DMS153 treated with DMSO at 0.1 percent for 48 hours (cell line): ENCODE measurements around the gene CXCL16.
"Not testable (repeated sequence)": the region's sequence is repeated elsewhere in the genome, so short reads cannot be mapped to it uniquely, and the experiment has no call there.

Experiments used
- DNase-seq: peaks from one replicate; lab custom pipeline; 2025; ENCODE audit not compliant: unreplicated experiment; lab: John Stamatoyannopoulos, UW

Gene CXCL16

DNA sequence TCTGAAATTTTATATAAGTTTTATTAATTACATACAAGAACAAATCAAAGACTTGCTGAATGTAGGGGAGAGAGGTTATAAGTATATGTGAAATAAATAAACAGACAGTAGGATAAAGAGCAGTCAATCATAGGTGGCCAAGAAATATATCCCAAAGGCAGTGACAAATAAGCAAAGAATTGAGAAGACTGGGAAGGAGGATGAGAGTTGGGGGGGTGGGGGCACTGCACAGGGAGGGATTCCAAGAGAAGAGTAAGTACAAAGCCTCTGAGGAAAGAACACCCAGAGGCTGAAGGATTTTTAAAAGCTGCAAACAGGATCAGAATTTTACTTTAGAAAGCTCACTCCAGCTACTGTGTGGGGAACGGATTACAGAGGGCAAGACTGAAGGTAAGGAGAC lies 38.6 kb downstream of the CXCL16 start:
- DNase-seq: no peak

DNA sequence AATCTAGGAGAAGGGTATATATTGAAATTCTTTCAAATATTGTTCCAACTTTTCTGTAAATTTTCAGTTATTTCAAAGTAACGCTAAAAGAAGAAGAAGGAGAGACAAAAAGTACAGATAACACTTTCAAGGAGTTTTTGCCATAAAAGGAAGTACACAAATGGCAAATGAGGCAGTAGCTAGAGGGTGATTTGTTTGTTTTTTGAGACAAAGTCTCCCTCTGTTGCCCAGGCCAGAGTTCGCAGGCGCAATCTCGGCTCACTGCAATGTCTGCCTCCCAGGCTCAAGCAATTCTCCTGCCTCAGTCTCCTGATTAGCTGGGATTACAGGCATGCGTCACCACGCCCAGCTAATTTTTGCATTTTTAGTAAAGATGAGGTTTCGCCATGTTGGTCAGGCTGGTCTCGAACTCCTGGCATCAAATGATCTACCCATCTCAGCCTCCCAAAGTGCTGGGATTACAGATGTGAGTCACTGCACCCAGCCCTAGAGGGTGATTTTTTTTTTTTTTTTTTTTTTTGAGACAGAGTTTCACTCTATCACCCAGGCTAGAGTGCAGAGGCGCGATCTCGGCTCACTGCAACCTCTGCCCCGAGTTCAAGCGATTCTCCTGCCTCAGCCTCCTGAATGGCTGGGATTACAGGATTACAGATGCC lies 40.2 kb downstream of the CXCL16 start:
- DNase-seq: not testable (repeated sequence)

DNA sequence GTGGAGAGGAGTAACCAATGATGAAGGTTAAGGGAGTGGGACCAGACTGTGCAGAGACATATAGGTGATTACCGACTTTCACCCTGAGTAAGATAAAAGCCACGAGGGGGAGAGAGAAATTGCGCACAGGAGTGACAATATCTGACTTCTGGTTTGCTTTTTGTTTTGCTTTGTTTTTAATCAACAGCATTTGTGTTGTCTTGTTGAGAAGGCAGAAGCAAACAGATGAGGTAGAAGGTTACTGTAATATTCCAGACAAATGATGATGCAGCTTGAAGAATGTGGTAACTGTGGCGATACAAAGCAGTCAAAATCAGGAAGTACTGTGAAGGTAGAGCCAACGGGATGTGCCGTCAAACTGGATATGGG lies 43.3 kb downstream of the CXCL16 start:
- DNase-seq: no peak

DNA sequence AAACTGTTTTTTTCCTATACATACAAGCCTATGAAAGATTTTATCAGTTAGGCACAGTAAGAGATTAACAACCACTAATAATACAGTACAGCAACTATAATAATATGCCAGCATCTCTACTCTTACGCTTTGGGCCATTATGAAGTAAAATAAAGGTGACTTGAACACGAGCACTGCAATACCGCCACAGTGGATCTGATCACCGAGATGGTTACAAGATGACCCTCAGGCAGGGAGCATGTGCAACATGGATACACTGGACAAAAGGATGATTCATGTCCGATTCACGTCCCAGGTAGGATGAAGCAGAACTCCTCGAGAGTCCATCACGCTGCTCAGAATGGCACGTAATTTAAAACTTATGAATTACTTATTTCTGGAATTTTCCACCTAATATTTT lies 46.3 kb downstream of the CXCL16 start:
- no peak for DNase-seq

DNA sequence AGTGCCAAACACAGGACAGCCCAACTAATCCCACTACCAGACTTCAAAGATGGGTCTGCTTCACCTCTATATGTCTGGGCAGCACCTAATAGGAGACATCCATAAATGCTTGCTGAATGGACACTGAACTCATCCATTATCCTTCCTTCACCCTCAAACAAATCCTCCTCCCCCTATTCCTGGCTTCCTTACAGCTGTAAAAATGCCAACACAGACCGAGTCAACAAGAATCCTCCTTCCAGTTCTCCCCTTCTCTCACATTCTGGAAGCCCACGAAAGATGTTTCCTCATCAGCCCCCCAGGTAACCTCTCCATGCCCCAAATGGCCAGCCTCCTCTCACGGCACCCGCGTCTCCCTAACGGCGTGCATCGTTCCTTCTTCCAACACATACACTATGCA lies 48.0 kb downstream of the CXCL16 start:
- DNase-seq: no peak

DNA sequence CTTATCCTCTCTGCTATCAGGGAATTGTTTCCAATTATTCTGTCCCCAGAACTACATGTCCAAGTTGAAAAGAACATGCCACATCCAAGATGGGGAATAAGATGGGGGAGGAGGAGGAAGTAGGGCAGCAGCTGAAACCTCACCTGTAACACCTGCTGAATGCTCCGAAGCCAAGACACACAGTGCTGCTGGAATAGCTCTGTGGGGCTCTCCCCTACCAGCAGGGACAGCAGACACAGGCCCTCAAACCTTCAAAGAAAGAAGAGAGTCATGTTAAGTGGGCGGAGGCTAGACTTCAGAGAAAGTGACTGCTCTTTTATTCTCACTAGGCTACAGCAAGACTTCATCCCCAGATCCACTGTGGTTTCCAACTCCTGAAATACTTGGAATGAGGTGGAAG lies 49.0 kb downstream of the CXCL16 start:
- DNase-seq: no peak

DNA sequence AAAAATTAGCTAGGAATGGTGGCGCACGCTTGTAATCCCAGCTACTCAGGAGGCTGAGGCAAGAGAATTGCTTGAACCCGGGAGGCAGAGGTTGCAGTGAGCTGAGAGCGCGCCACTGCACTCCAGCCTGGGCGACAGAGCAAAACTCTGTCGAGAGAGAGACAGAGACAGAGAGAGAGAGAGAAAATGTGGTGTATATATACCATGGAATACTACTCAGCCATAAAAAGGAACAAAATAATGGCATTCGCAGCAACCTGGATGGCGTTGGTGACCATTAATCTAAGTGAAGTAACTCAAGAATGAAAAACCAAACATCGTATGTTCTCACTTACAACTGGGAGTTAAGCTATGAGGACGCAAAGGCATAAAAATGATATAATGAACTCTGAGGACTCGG lies 49.9 kb downstream of the CXCL16 start:
- DNase-seq: not testable (repeated sequence)

DNA sequence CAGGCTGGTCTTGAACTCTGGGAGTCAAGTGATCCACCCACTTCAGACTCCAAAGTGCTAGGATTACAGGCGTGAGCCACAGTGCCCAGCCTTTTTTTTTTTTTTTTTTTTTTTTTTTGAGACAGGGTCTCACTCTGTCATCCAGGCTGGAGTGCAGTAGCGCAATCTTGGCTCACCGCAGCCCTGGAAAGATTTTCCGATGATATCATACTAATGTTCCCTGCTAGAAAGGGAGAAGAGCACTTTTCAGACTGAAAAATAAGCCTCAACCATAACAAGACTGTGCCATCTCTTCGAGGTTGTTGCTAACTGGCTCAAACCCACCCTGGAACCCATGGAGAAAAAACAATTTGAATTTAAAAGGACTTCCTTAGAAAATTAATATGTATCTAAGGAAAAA lies 56.0 kb downstream of the CXCL16 start:
- DNase-seq: not testable (repeated sequence)
